Fibroblast of pulmonary artery (primary cell): ENCODE measurements around the gene PIGV.

ENCODE experiments used
- DNase-seq: peaks from one replicate; pipeline ENCODE4 v3.0.0-alpha.2; 2010; ENCODE audit warnings: low read depth
- H3K4me3 ChIP-seq: replicated peaks from 2 replicates; pipeline ENCODE4 v1.5.1; 2011; ENCODE audit warnings: low read depth, mild to moderate bottlenecking, control low read depth, low read length, moderate library complexity
- TF ChIP-seq, protein P1 (sequence below): IDR thresholded peaks from 2 replicates; pipeline ENCODE4 v1.5.1; 2011; ENCODE audit warnings: mild to moderate bottlenecking, control low read depth, low read length, inconsistent platforms; ENCODE audit errors: missing control alignments

Gene PIGV

DNA sequence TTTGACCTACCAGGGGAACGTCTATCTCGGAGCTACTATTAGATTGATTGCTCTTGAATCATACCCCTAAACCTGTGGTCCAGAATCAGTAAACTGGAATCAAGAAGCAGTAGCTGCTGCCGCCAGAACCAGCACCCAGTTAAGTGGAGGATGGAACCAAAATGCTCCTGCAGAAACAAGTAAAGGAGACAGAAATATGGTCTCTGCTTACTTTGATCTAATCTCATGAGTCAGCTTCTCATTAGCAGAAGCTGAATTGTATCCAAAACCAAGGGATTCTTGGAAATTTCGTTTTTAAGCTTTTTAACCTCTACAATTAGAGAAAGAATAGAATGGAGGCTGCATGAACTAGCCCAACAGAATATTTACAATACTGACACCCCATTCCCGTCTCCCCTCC is 42.6 kb upstream of the PIGV start:
- H3K4me3 ChIP-seq: no peak overlapping the region
- TF ChIP-seq, protein P1, sequence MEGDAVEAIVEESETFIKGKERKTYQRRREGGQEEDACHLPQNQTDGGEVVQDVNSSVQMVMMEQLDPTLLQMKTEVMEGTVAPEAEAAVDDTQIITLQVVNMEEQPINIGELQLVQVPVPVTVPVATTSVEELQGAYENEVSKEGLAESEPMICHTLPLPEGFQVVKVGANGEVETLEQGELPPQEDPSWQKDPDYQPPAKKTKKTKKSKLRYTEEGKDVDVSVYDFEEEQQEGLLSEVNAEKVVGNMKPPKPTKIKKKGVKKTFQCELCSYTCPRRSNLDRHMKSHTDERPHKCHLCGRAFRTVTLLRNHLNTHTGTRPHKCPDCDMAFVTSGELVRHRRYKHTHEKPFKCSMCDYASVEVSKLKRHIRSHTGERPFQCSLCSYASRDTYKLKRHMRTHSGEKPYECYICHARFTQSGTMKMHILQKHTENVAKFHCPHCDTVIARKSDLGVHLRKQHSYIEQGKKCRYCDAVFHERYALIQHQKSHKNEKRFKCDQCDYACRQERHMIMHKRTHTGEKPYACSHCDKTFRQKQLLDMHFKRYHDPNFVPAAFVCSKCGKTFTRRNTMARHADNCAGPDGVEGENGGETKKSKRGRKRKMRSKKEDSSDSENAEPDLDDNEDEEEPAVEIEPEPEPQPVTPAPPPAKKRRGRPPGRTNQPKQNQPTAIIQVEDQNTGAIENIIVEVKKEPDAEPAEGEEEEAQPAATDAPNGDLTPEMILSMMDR: no peak
- DNase-seq: no peak

DNA sequence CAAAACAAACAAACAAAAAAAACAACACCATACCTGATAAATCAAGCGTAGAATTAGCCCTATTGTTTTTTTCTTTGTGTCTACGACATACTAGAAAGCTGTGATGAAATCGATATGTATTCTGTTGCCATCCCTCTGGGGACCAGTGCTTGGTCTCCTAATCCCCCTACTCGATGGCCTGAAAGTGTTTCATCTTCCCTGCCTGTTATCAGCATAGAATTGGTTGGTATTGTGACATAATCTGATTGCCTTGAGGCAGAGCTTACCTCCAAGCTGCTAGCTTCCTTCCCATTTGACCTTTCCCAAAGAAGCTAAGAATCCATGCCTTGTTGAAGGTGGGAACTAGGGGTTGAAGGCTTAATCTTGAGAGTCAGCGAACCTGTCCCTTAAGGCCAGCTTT is 40.7 kb upstream of the PIGV start:
- TF ChIP-seq, protein P1: no peak
- no peak overlapping the region for H3K4me3 ChIP-seq
- DNase-seq: no peak

DNA sequence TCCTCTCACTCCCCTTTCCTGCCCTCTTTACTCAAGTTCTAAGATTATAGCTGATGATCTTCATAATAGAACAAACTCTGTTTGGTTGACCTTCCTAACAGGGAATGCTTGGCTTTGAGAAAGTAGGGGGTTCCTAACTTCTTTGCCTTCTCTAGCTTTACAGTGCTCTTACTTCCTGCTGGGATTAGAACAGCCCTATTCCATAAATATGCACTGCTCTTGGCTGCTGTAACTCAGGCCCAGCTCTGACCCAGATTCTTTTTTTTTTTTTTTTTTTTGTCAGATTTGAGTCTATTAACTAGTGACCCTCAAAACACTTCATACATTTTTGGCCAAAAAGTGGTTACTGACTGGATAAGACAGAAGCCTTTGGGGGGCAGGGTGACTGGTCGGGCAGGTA is 39.4 kb upstream of the PIGV start:
- DNase-seq: no peak
- H3K4me3 ChIP-seq: no peak overlapping the region
- TF ChIP-seq, protein P1: no peak

DNA sequence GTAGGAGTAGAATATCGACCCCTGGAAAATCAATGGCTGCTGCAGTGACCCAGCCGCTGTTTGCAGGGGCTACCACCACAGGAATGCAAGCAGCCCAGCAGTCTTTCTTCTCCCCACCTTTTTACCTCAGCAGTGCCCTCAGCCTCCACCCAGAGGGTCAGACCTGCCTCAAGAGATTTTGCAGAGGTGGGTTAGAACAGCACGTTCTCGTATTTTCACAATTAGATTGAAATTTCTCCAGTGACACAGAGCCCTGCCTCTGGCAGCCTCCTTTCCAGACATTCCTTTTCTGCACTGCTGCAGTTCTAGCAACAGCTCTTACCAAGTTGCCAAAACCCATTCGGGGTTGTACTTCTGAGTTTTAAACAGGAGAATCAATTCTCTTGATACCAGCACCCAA is 38.3 kb upstream of the PIGV start:
- no peak overlapping the region for H3K4me3 ChIP-seq
- no peak for DNase-seq
- TF ChIP-seq, protein P1: no peak

DNA sequence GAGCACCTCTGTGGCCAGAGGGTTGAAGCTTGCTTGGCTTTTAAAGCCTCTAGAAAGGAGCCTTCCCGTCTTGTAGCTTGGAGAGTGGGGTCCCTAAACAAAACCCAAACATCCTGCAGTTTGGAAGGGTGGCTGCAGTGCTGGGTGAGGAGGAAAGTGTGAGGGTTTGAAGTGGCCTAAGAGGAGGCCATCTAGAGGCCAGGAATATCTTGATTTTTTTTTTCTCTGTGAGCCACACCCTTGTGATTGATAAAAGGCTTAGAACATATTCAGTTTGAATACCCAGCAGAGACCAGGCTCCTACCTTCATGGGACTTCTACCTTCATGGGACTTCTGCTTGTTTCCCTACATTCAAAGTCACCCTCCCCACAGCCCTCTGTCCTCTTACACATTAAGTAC is 37.3 kb upstream of the PIGV start:
- no peak for DNase-seq
- TF ChIP-seq, protein P1: no peak
- no peak overlapping the region for H3K4me3 ChIP-seq

DNA sequence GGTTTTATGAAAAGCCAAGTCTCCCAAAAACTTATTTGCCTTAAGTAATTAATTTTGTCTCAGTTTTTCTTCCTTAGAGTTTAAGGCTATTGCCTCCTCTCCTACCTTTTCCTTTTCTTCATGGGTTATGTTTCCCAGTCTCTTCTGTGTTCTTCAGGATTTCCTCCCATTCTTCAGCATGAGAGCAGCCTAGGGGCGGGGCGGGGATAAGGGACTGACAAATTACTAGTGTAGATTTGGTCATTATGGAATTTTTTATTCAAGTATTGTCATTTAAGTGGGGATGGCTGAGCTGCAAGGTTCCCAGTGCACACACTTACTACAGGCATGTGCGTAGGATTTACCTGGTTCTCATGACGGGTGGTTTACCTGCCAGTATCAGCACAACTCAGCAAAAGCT is 35.2 kb upstream of the PIGV start:
- DNase-seq: no peak
- TF ChIP-seq, protein P1: no peak
- H3K4me3 ChIP-seq: no peak overlapping the region

DNA sequence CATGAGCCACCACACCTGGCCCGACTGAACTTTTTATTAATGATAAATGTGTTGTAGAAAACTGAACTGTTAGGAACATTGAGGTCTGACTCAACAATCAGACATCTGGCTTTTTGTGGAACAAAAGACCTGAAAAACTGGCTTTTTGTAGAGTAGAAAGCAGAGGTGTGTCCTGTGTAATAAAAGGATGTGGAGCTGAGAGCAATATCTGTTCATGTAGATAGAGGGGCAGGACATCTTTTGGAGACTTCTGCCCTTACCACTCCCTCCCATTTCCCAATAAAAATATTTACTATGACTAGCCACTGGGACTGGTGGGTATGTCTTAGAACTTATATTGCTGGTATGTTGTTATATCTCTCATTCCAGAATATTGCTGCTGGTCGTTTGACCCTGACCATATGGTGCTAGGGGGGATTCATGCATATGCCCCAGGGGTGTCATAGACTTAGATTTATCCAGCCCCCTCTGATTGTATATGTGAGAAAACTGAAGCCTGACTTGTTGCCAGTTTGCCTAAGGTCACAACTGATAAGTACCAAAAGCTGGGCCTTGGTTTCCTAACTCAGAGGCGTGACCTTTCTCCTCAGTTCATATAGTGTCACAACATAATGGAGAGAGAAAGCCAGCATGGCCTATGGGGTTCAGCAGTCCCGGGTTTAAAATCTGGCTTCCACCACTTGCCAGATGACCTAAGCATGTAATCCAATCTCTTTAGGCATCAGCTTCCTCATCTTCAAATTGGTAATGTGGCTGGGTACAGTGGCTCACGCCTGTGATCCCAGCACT is 33.5 kb upstream of the PIGV start:
- TF ChIP-seq, protein P1: no peak
- no peak overlapping the region for H3K4me3 ChIP-seq
- DNase-seq: no peak
